Fibroblast of gingiva (primary cell): ENCODE data around the gene FBXW9.
A peak's percentile ranks its signal among the peaks of the same experiment; 100 is the strongest.
"Not testable (repeated sequence)": the region's sequence is repeated elsewhere in the genome, so short reads cannot be mapped to it uniquely, and the experiment has no call there.

ENCODE experiments used
- DNase-seq: peaks from one replicate; pipeline ENCODE4 v3.0.0-alpha.2; 2011; ENCODE audit warnings: low read depth

Gene FBXW9

GRCh38 chr19:12656899-12657571 is 39.4 kb downstream of the FBXW9 start:
- no peak for DNase-seq

- no peak for DNase-seq
These were observed 40.9 kb downstream of the FBXW9 start for GRCh38 chr19:12655546-12655945.

GRCh38 chr19:12652219-12652618 is 44.2 kb downstream of the FBXW9 start:
- no peak for DNase-seq

GRCh38 chr19:12649941-12650340 is 46.5 kb downstream of the FBXW9 start:
- DNase-seq = no peak

- no peak for DNase-seq
These were observed 48.3 kb downstream of the FBXW9 start for GRCh38 chr19:12648088-12648487.

- DNase-seq = no peak
These were observed 48.9 kb downstream of the FBXW9 start for GRCh38 chr19:12647490-12648071.

- no peak for DNase-seq
These were observed 49.4 kb downstream of the FBXW9 start for GRCh38 chr19:12647047-12647446.

GRCh38 chr19:12646551-12646950 is 49.9 kb downstream of the FBXW9 start:
- DNase-seq = no peak

- DNase-seq = not testable (repeated sequence)
These were observed 52.7 kb downstream of the FBXW9 start for GRCh38 chr19:12643716-12644115.

- no peak for DNase-seq
These were observed 53.9 kb downstream of the FBXW9 start for GRCh38 chr19:12642506-12642905.

- DNase-seq = no peak
These were observed 55.0 kb downstream of the FBXW9 start for GRCh38 chr19:12641456-12641855.

- peak; percentile 68 for DNase-seq
These were observed 56.4 kb downstream of the FBXW9 start for GRCh38 chr19:12639901-12640613.
